GM12873 (cell line): ENCODE measurements around the gene CHPF2.

Experiments used
- CTCF ChIP-seq: IDR thresholded peaks from 2 replicates; pipeline ENCODE4 v1.5.1; 2012; ENCODE audit warnings: low read depth, mild to moderate bottlenecking, moderate library complexity, low read length, control low read depth; ENCODE audit not compliant: insufficient read depth; ENCODE audit errors: missing control alignments

CHPF2 gene

GRCh38 chr7:151279868-151280267 lies 47.6 kb downstream of the CHPF2 start:
- no peak for TF ChIP-seq CTCF

GRCh38 chr7:151280388-151281019 lies 48.2 kb downstream of the CHPF2 start:
- no peak for TF ChIP-seq CTCF

DNA sequence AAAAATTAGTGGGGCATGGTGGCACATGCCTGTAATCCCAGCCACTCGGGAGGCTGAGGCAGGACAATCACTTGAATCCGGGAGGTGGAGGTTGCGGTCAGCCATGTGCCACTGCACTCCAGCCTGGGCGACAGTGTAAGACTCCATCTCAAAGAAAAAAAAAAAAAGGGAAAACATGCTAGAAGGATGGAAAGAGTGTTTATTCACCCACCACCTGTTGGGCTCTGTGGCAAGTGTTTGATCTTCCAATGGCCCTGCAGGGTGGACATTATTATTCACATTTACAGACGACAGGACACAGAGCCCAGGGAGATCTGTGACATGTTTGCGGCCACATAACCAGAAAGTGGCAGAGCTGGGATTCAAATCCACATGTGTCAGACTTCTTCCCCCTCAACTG lies 49.4 kb downstream of the CHPF2 start:
- no peak for TF ChIP-seq CTCF

DNA sequence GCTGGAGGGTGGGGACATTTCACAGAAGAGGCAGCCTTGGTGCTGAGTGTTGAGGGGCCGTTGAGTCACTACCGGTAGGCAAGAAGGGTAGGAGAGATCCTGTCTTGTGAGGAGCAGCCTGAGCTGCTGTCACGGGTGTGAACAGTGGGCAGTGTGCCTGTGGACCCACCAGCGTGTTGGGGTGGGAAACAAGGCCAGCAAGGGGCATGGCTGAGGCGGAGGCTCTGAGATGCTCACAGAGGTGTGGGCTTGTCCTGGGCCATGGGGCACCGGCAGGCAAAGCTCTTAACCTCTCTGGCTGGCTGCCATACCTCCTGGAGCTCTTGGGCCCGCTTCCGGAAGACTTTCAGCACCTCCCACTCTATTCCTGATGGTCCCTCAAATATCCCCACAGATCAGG lies 49.8 kb downstream of the CHPF2 start:
- no peak for TF ChIP-seq CTCF

DNA sequence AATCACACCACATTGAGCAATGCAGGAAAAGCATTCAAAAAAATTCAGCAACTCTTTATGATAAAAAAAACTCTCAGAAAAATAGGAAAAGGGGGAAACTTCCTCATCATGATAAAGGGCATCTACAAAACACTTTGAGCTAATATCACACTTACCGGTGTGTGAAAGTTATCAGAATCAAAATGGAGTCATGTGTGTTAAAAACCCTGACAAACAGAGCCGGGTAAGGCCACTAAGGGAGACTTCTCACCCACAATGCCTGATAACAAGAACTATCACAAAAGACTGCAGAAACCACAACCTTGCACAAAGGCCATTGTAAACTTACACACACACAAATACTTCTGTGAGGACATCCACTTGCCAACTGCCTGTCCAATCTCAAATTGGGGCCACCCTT lies 51.0 kb downstream of the CHPF2 start:
- no peak for TF ChIP-seq CTCF

DNA sequence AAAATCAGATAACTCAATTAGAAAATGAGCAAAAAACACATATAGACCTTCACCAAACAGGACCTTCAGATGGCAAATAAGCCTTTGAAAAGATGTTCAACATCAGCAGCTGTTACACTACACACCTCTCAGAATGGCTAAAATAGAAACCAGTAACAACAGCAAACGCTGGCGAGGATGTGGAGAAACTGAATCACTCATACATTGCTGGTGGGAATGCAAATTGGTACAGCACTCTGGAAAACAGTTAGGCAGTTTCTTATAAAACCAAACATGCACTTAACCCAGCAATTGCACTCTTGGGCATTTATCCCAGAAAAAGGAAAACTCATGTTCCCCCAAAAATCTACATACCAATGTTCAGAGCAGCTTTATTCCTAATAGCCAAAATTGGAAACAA lies 53.9 kb downstream of the CHPF2 start:
- no peak for TF ChIP-seq CTCF
